GM18507 (cell line): ENCODE measurements around the gene TDRD12.
"Not testable (repeated sequence)": the region's sequence is repeated elsewhere in the genome, so short reads cannot be mapped to it uniquely, and the experiment has no call there.

ENCODE experiments used
- DNase-seq: peaks from one replicate; pipeline ENCODE4 v3.0.0; 2011; ENCODE audit warnings: low read depth; ENCODE audit not compliant: insufficient read length; ENCODE audit errors: extremely low spot score
- FAIRE-seq: peaks from 2 replicates; lab custom pipeline; 2011; peaks lifted over from hg19 to GRCh38; lab: Jason Lieb, UNC

The TDRD12 gene

DNA sequence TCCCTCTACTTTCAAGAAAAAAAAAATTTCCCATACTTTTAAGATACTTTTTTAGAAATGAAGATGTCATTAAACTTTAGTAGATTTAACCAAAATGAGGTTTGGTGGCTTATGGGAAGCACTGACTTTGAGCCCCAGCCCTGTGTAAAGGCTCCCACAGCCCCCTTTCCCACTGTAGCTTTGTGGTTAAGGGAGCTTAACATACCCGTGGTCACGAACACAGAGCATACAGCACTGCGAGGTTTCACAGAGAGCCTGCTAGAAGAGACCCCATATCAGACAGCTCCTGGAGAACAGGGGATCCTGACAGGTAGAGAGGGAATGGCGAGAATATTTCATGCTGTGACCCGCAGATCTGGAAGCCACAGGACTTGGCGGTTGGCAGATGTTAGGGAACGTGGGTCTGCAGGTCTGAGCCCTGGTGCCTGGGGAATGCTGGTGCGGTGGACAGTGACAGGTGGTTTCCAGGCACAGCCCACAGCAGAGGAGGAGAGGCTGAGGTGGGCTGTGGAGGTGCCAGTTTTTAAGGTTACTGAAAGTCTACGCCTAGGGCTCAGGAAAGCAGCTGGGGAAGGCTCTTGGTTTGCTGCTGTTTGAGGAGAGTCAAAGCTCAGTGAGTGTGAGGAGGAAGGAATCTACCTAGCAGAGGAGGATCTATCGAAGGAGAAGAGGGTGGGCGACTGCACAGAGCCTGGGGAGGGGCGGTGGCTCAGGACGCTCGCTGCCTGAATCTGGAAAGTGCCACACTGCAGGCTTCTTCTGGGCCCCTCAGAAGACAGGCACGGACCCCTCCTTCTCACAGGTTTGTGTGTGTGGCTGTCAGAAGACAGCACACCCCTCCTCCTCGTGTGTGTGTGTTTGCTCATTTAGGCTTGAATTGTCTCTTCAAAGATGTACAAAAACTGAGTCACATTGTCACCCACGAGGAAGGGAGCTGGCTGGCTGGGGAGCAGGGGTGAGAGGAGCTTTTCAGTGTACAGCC is 100.1 kb downstream of the TDRD12 start:
- peak; percentile 47 for FAIRE-seq
- no peak for DNase-seq

DNA sequence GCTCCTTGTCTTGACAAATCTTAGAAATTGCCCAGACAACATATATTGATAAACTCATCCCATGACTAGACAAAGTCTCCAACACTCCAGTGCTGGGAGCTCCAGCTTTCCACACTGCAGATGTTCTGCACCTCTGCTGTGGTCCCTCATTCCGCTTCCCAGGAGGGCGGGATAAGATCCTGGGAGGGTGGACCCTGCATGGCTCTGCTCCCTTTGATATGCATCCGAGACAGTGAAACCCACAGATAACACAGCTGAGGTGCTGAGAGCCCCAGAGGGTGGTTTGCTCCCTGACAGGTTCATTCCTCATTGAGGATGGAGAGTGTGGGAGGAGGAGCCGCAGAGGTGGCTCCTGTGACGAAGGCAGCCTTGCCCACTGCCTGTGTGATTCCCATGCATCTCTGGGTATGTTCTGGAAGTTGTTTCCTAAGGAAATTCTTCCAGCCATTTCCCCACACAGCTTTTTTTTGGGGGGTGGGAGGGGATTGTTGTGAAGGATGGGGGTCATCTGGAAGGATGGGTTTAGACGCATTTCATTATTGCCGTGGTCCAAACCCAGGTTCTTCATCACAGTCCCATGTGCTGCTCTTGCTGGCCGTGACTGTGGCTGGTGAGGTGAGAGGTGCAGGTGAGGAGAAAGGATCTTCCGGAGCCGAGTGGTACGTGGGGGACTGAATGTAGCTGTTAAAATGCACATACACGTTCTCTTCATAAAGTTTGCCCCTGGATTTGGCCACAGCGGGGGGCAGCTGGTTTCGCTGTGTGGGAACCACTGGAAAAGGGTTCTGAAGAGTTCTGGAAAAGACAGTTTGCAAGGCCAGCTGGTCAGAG is 103.6 kb downstream of the TDRD12 start:
- FAIRE-seq (no peak), DNase-seq (no peak)

DNA sequence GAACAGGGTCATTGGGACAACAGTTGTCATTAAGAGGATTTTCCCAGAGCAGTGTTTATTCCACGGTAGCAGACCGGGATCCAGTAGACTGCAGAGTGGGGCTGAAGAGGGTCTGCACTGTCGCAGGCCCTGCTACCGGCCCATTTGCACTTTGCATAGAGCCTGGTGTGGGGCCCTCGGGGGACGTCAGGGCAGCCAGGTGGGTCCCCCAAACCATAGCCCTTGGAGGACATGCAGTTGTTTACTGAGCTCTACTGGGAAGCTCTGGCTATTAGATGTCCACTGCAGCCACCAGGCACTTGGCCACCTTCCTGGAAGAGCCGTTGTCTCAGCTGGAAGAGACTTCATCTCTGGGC is 104.2 kb downstream of the TDRD12 start:
- FAIRE-seq (no peak), DNase-seq (no peak)

DNA sequence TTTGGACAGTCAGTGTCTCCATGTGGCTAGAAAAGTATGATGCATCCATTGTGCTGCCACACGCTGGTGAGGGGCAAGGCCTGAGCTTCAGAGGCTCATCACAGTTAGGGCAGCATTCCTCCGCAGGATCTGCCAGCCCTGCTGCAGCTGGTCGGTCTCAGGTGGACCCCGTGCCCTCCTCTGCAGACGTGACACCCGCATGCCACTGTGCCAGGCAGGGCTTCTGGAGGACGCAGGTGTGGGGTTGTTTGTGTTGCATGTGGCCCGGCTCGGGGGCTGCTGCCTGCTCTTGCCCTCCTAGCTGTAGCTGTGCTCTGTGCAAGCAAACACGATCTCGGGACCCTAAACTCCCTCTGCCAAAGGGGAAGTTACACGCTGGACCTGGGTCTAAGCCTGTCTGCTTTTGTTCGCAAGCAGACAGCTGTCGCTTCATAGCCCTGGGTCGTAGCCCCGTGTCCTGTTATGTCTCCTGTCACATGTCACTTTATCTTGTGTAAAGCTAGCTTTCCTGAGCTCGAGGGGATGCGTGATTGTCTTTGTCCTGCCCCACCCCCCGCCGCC is 104.7 kb downstream of the TDRD12 start:
- DNase-seq (no peak), FAIRE-seq (no peak)

DNA sequence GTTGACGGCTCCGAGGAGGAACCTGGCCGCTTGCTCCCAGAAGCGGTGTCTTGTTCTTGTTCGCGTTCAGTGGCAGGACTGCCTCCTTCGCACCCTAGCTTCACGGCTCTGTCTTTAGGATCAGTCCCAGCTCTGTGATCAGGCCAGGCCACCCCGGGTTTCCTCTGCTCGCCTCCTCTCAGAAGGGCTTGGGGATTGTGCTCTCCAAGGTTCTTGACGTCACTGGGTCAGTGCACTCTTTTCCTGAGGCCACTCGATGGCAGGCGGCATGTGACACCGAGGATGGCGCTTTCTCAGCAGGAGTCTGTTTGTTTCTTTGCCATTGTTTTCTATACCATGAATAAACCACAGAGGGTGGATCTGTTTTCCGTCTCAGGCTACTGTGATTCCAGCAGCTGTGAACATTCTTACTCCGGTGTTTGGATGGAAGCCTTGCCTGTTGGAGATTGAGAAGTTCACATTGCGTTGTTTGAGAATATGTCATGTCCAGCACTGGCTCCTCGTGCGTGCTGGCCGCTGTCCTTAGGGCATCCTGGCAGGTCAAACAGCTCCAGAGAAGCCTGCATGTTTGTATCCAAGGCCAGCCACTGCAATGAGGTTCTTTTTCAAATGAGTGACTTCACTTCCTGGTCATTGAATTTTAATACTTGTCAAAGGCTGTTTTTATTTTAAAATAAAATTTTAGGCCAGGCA is 105.5 kb downstream of the TDRD12 start:
- DNase-seq: no peak
- no peak for FAIRE-seq

DNA sequence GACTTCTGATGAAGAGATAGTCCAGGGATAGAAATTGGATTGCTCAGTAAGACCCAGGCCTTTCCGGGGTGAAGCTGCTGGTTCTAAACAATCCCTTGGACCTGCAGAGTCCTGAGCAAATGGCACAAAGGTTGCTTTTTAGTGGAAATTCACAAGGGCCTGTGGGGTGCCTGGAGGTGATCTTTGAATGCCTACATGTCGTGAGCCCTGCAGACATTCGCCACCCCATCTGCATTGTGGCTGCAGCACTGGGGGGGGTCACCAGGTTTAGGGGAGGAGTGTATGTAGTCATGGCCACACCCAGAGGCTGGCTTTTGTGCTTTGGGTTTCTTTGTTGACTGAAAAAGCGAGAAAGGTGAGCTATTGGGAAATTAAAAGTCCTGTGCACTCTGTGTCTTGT is 108.6 kb downstream of the TDRD12 start:
- FAIRE-seq: no peak
- DNase-seq: no peak

DNA sequence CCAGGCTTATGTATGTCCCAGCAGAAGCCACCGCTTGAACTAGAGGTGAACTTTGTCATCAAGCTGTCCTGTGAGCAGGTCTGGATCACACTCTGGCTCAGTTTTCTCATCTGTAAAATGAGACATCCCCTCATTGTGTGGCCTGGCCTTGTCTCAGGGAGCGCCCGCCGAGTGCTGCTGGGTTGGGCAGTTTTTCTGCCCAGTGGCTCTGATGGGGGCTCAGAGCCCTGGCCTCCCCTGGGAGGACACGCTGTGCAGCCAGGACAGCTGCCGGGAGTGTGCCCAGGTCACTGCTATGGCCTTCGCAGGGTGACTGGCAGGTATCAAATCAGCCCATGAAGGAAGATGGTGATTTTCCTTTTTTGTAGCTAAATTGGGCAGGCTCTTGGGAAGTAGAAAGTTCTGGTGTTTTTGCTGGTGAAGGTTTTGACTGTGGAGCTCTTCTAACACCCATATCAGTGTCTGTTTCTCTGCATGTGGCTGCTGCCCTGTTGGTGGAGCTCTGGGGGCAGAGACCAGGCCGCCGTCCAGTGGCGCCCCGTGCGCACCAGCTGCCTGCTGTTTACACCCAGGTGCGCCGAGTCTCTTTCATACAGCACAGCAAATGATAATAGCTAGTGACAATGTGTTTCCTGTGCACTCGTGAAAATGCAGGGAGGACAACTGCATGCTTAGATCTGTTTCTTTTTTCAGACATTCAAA is 109.2 kb downstream of the TDRD12 start:
- DNase-seq: no peak
- FAIRE-seq: no peak

DNA sequence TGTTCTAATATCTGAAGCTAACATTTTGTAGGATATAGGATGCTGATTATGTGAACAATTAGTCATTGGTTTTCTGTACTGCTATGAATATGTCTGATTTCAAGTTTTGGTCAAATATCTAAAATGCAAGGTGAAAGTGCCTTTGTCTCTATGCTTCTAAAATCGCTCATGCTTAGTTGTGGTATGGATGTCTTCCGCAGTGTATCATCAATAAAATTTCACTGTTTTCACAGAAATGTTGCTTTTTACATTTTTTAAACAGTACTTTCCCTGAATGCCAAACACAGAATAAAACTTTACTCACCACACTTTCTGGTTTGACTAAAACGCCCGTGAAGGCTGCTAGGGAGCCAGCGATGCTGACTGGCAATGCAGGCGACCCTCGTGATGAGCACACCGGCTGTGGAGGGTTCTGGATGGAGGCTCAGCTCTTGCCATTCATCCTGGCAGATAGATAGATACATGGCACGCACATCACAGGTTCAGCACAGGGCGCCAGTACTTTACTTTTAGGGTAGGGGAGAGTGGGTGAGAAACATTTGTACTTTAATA is 109.9 kb downstream of the TDRD12 start:
- no peak for DNase-seq
- no peak for FAIRE-seq

DNA sequence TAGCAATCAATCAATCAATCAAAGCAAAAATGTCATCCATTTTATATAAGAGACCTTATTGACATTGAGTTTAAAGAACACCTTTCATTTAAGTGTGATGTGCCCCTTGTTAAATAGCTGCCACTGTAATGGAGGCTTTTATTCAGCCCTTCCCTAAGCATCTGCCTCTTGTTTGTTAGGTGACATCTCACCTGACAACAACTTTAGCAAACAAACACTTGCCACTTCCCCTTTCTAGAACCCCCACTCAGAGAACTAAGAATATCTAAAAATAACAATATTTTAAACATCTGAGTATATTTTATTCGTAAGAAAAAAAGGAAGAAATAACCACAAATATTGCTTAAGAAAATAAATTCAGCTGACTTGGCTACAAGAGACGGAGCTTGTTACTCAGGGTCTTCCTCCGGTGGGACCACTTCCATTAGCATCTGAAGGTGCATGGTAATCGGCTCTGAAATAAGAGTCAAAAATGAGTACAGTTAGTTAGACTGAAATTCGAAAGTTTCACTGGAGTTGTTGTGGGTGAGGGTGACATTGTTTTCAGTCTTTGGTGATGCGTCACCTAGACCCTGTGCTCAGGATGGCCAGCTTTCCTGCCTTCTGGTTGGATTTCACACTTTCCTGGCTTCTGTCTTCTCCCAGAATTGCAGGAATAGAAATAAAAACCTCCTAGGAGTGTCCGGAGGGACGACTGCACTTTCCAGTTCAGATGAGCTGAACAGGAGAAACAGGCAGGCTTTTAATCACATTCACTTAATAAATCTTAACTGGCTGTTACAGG is 110.9 kb downstream of the TDRD12 start:
- no peak for FAIRE-seq

DNA sequence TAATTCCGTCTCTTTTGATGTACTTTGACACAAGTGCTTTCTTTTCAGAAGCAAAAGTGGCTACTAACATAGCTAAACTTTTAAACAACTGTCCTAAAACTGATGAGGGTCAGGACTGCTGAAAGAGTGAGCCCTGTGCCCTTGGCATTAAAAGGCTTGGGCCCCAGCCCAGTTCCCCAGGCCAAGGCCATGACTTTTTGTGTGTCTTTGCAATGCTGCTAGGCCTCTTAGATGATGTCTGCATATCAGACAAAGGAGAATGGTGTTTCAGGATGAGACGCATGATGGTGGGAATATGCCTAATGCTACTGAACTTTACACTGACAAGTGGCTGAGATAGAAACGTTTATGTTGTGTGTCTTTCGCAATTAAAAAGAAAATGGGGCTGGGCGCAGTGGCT is 112.0 kb downstream of the TDRD12 start:
- DNase-seq (no peak), FAIRE-seq (no peak)

More for the DNA sequence above, 110.9 kb downstream of the TDRD12 start:
- DNase-seq: no peak

DNA sequence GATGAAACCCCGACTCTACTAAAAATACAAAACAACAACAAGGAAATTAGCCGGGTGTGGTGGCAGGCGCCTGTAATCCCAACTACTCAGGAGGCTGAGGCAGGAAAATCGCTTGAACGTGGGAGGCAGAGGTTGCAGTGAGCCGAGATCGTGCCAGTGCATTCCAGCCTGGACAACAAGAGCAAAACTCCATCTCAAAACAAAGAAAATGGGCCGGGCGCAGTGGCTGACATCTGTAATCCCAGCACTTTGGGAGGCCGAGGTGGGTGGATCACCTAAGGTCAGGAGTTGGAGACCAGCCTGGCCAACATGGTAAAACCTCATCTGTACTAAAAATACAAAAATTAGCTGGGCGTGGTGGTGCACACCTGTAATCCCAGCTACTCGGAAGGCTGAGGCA is 112.5 kb downstream of the TDRD12 start:
- not testable (repeated sequence) for FAIRE-seq, DNase-seq

DNA sequence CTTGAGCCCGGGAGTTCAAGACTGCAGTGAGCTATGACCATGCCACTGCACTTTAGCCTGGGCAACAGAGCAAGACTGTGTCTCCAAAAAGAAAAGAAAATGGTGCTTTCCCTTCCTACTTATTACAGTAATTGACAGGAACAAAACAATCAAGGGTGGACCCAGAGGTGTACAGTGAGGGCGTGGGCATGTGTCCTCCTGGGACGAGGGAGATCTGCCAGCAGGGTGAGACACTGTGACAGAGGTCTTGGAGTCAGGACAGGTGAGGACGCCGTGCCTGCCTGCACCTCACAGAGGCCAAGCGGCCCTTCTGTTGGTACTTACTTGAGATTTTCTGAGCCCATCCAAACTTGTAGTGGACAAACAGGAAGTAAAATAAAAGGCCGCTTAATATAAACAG is 113.3 kb downstream of the TDRD12 start:
- DNase-seq, FAIRE-seq: not testable (repeated sequence)

DNA sequence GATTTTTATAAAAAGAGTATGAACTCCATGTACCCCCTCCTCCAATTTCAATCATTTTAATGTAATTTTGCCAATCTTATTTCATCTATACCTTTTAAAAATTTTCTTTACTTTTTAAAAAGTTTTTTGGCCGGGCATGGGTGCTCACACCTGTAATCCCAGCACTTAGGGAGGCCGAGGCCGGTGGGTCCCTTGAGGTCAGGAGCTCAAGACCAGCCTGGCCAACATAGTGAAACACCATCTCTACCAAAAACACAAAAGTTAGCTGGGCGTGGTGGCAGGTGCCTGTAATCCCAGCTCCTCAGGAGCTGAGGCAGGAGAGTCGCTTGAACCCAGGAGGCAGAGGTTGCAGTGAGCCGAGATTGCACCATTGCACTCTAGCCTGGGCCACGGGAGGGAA is 113.8 kb downstream of the TDRD12 start:
- not testable (repeated sequence) for DNase-seq, FAIRE-seq

DNA sequence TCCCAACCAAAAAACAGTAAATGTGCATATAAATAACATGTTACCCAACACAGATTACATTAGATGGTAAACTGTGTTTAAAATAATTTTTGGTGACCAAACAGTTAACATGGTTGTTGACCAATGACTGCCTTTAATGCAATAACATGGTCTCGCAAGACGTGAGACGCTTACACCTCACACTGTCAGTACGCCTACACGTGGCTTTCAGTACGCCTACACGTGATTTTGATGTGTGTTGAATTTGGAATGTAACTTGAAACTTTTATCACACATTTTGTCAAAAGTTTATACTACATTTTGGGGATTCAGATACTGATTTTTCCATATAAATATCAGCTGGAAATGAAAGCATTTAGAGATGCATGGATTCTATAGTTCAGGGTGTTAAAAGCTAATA is 118.0 kb downstream of the TDRD12 start:
- DNase-seq: no peak
- no peak for FAIRE-seq

DNA sequence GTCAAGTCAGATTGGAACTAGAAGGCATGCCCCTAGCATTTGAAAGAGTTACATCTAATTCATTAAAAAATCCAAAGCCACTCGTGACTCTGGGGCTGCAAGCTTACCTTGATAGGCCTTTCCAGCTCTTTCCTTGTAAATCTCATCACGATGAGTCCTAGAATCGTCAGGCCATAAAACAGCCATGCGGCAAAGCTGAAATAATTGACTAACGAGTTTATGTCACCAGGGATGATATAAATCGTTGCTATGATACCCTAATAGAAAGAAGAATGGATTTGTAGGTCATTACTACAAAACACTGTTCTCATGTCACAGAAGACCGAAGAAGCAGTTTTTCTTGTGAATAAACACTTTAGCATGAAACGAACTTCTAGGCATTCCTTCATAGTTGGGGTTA is 122.5 kb downstream of the TDRD12 start:
- FAIRE-seq (no peak), DNase-seq (no peak)

DNA sequence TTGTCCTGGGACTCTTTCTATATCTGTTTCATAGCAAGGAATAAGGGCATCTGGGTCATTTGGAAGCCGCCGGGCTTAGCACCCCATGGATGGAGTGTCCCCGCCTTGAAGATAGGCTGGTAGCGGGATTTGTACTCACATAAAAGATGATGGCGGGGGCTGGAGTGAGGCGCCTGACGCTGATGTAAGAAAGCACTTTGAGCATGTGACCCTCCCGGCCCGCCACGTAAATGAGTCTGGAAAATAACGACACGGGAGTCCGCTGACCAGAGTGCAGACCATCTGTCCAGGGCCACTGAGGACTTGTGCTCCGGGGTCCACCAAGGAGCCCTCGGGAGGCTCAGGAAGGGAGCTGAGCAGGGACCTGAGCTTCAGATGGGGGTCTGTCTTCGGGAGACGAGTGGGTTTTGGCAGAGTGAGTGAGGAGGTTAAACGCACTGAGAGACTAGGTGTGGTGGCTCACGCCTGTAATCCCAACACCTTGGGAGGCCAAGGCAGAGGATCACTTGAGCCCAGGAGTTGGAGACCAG is 124.2 kb downstream of the TDRD12 start:
- no peak for FAIRE-seq
- DNase-seq: no peak

DNA sequence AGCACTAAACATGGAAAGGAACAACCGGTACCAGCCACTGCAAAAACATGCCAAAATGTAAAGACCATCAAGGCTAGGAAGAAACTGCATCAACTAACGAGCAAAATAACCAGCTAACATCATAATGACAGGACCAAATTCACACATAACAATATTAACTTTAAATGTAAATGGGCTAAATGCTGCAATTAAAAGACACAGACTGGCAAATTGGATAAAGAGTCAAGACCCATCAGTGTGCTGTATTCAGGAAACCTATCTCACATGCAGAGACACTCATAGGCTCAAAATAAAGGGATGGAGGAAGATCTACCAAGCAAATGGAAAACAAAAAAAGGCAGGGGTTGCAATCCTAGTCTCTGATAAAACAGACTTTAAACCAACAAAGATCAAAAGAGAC is 128.5 kb downstream of the TDRD12 start:
- DNase-seq, FAIRE-seq: not testable (repeated sequence)

DNA sequence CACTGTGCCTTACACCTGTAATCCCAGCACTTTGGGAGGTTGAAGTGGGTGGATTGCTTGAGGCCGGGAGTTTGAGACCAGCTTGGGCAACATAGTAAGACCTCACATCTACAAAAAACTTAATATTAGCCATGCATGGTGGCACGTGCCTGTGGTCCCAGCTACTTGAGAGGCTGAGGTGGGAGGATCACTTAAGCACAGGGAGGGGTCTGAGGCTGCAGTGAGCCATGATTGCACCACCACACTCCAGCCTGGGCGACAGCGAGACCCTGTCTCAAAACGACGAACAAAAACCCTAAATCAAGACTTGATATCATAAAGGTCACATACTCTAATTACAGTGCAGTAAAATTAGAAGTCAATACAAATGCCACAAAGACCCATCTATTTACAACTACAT is 132.6 kb downstream of the TDRD12 start:
- FAIRE-seq: no peak
- no peak for DNase-seq
